Ishikawa (cell line): ENCODE measurements around the gene B4GALNT4.
A peak's percentile ranks its signal among the peaks of the same experiment; 100 is the strongest.

Experiments used
- CEBPB ChIP-seq: IDR thresholded peaks from 2 replicates; pipeline ENCODE4 v1.6.1; 2012
- CREB1 ChIP-seq: IDR thresholded peaks from 2 replicates; pipeline ENCODE4 v1.6.1; 2012; ENCODE audit warnings: low read depth
- EGR1 ChIP-seq: IDR thresholded peaks from 2 replicates; pipeline ENCODE4 v1.6.1; 2012
- EP300 ChIP-seq: IDR thresholded peaks from 2 replicates; pipeline ENCODE4 v1.6.1; 2012; ENCODE audit warnings: borderline replicate concordance
- FOXM1 ChIP-seq: IDR thresholded peaks from 2 replicates; pipeline ENCODE4 v1.6.1; 2012; ENCODE audit warnings: low read depth, borderline replicate concordance
- NFIC ChIP-seq: IDR thresholded peaks from 2 replicates; pipeline ENCODE4 v1.6.1; 2012
- RAD21 ChIP-seq: IDR thresholded peaks from 2 replicates; pipeline ENCODE4 v1.6.1; 2012; ENCODE audit warnings: low read depth
- TAF1 ChIP-seq: IDR thresholded peaks from 2 replicates; pipeline ENCODE4 v1.6.1; 2012; ENCODE audit warnings: low read depth, mild to moderate bottlenecking
- TCF12 ChIP-seq: IDR thresholded peaks from 2 replicates; pipeline ENCODE4 v1.6.1; 2012; ENCODE audit warnings: low read depth
- TEAD4 ChIP-seq: IDR thresholded peaks from 2 replicates; pipeline ENCODE4 v1.6.1; 2012
- YY1 ChIP-seq: IDR thresholded peaks from 2 replicates; pipeline ENCODE4 v1.6.1; 2012; ENCODE audit warnings: low read depth
- ZBTB7A ChIP-seq: IDR thresholded peaks from 2 replicates; pipeline ENCODE4 v1.6.1; 2012; ENCODE audit warnings: low read depth
- TF ChIP-seq, protein P1 (sequence below): IDR thresholded peaks from 2 replicates; pipeline ENCODE4 v1.6.1; 2012
- TF ChIP-seq, protein P2 (sequence below): IDR thresholded peaks from 2 replicates; pipeline ENCODE4 v1.6.1; 2012
- TF ChIP-seq, protein P3 (sequence below): IDR thresholded peaks from 2 replicates; pipeline ENCODE4 v1.6.1; 2012; ENCODE audit warnings: low read depth, mild to moderate bottlenecking

Gene B4GALNT4

DNA sequence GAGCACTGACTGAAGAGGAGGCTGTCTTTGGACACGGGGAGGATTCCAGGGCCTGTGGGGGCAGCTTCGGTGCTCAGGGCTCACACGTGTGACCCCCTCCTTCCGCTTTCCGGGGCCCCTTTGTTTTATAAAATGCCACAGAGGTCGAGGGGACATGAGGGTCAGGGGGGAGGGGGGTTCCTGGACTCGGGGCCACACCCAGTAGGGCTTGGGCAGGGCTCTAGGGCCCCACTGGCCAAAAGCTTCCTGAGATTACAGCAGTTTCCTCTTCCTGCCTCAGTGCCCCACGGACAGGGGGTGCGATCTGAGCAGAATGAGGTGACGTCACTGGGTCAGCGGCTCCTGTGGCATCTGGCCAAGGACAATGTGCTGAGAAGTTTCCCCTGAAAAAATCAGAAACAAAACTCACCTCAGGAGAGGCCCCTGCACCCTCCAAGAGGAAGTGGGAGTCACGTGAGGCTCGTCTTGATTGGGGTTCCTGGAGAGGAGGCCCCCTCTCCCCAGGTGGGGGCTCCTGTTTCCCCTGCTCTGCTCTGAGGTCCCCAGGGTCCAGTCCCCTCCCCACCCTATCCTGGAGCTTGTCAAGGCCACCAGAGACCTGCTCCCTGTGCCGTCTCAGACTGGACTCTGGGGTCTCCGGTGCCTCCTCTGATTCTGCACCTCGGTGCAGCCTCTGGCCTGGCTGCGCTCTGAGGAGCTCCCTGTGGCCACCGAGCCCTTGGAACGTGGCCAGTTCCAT is 42.3 kb upstream of the B4GALNT4 start:
- TF ChIP-seq NFIC: peak; percentile 4; the same call in 1 of the 2 replicates
- TF ChIP-seq, protein P1, sequence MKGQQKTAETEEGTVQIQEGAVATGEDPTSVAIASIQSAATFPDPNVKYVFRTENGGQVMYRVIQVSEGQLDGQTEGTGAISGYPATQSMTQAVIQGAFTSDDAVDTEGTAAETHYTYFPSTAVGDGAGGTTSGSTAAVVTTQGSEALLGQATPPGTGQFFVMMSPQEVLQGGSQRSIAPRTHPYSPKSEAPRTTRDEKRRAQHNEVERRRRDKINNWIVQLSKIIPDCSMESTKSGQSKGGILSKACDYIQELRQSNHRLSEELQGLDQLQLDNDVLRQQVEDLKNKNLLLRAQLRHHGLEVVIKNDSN: peak; percentile 67
- TF ChIP-seq EP300: no peak

DNA sequence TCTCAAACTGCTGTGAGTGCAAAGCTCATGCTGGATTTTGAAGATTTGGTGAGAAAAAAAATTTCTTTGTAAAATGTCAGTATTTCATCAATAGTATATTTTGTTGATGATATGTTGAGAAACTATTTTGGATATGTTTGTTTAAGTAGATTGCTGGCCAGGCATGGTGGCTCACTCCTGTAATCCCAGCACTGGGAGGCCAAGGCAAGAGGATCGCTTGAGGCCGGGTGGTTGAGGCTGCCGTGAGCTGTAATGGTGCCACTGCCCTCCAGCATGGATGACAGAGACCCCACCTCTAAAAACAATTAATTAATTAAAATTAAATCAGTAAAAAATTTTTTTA is 41.7 kb upstream of the B4GALNT4 start:
- no peak for TF ChIP-seq ZBTB7A
- no peak for TF ChIP-seq TAF1
- TF ChIP-seq, protein P1: no peak
- TF ChIP-seq CEBPB: no peak
- TF ChIP-seq TEAD4: no peak
- no peak for TF ChIP-seq YY1
- no peak for TF ChIP-seq FOXM1
- TF ChIP-seq, protein P2, sequence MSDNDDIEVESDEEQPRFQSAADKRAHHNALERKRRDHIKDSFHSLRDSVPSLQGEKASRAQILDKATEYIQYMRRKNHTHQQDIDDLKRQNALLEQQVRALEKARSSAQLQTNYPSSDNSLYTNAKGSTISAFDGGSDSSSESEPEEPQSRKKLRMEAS: no peak

DNA sequence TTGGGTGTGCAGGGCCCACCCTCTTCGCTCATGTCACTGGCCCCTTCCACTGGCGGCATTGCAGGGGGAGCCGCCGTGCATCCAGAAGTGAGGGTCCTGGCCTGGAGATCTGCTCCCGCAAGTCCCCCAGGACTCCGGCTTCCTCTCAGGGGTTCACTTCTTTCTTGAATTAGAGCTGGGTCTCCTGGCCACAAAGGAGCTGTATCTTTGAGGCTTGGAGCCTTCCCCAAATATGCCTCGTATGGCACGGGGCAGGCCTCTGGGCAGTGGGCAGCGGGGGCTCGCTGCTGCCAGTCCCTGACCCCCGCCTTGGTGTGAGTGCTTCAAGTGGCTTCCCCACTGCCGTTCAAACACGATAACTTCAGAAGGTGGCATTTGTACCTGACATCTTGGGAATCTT is 41.3 kb upstream of the B4GALNT4 start:
- no peak for TF ChIP-seq TEAD4
- TF ChIP-seq EGR1: no peak
- no peak for TF ChIP-seq RAD21
- no peak for TF ChIP-seq YY1

DNA sequence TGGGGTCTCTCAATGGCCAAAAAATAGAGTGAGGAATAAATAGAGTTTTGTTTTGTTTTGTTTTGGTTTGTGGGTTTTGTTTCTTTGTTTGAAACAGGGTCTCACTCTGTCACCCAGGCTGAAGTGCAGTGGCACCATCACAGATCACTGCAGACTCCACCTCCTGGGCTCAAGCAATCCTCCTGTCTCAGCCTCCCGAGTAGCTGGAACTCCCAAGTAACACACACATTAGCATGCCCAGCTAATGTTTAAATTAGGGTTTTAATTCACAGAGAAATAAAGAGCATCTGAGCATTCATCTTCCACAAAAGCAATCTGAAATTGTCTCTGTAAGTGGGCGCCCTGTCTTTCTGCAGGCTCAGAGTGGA is 39.4 kb upstream of the B4GALNT4 start:
- TF ChIP-seq, protein P3, sequence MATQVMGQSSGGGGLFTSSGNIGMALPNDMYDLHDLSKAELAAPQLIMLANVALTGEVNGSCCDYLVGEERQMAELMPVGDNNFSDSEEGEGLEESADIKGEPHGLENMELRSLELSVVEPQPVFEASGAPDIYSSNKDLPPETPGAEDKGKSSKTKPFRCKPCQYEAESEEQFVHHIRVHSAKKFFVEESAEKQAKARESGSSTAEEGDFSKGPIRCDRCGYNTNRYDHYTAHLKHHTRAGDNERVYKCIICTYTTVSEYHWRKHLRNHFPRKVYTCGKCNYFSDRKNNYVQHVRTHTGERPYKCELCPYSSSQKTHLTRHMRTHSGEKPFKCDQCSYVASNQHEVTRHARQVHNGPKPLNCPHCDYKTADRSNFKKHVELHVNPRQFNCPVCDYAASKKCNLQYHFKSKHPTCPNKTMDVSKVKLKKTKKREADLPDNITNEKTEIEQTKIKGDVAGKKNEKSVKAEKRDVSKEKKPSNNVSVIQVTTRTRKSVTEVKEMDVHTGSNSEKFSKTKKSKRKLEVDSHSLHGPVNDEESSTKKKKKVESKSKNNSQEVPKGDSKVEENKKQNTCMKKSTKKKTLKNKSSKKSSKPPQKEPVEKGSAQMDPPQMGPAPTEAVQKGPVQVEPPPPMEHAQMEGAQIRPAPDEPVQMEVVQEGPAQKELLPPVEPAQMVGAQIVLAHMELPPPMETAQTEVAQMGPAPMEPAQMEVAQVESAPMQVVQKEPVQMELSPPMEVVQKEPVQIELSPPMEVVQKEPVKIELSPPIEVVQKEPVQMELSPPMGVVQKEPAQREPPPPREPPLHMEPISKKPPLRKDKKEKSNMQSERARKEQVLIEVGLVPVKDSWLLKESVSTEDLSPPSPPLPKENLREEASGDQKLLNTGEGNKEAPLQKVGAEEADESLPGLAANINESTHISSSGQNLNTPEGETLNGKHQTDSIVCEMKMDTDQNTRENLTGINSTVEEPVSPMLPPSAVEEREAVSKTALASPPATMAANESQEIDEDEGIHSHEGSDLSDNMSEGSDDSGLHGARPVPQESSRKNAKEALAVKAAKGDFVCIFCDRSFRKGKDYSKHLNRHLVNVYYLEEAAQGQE: no peak
- TF ChIP-seq TCF12: no peak
- no peak for TF ChIP-seq ZBTB7A

DNA sequence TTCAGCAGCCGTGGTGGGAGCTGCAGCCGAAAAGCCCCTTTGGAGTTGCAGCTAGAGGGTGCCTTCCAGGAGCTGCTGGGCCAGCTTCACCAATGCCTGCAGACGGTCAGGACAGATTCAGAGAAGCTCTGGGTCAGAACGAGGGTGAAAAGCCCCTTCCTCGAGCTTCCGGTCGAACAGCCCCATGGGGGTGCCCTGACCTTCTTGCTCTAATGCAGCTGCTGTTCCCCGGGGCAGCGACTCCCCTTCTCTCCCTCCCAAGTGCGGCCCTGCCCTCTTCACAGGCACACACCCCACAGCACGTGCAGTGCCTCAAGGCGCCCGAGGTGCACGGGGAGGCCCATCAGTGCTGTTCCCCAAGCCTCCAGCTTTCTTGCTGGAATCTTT is 39.0 kb upstream of the B4GALNT4 start:
- TF ChIP-seq EGR1 (no peak), FOXM1 (no peak), TAF1 (no peak), YY1 (no peak), CREB1 (no peak)
- TF ChIP-seq, protein P3: no peak
- TF ChIP-seq, protein P2: no peak
- TF ChIP-seq, protein P1: no peak

DNA sequence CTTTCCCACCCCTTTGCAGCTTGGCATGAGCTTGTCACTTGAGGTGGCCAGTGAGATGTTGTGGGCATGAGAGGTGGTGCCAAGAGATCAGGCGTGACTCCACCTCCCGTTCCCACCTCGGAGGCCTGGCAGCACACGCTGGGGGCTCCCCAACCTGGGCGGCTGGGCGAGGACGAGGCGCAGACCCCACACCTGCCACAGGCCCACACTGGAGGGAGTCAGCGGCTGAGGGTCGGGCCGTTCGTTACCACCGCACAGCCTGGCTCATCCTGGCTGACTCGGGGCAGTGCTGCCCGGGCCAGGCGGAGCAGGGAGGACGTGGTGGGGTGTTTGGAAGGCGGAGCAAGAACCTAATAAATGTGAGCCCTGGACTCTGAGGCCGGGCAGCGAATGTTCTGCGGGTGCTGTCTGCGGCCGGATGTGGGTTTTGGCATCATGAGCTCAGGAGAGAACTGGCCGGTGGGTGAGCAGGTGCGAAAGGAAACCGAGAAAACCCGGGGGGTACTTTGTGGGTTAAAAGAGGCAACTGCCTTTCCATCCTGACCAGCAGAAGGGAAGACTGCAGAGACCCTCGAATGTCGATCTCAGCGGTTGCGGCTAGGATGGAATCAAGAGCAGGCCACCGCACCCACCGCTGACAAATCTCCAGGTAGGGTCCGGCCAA is 38.5 kb upstream of the B4GALNT4 start:
- TF ChIP-seq TCF12 (no peak), RAD21 (no peak), EP300 (no peak), FOXM1 (no peak), ZBTB7A (no peak), TEAD4 (no peak), TAF1 (no peak), EGR1 (no peak), CREB1 (no peak), YY1 (no peak), CEBPB (no peak)
- TF ChIP-seq, protein P1: no peak
- TF ChIP-seq, protein P2: no peak
- TF ChIP-seq, protein P3: no peak
